ENCODE measurements around the gene ERAL1.
"Not testable (repeated sequence)": the region's sequence is repeated elsewhere in the genome, so short reads cannot be mapped to it uniquely, and the experiment has no call there.

ERAL1 gene

GRCh38 chr17:28843816-28844148 lies 11.0 kb upstream of the ERAL1 start:
- no peaks in the 10 kb centered on the region for H3K27me3 ChIP-seq (replicated peaks)
- no peak for TF ChIP-seq CTCF (IDR thresholded peaks at IDR 0.05; ENCODE audit: low read depth, low read length, missing control alignments)
- in situ Hi-C loops (cut with HindIII; ENCODE audit: low pct_ligation_motif_present, low sequenced_read_pairs) = no loop called here
- no peak overlapping the region for H3K27ac ChIP-seq
- H3K4me3 ChIP-seq (ENCODE audit: low read depth, low read length) = no peak overlapping the region
- no peaks in the 10 kb centered on the region for H3K36me3 ChIP-seq (replicated peaks)
- DNase-seq = no peak

GRCh38 chr17:28846231-28846630 lies 8.6 kb upstream of the ERAL1 start:
- DNase-seq = no peak
- Histone ChIP-seq H3K27me3 (replicated peaks) (no peaks in the 10 kb centered on the region), H3K27ac (no peak overlapping the region), H3K36me3 (replicated peaks) (no peaks in the 10 kb centered on the region), H3K4me3 (ENCODE audit: low read depth, low read length) (no peak overlapping the region)
- in situ Hi-C loops (cut with HindIII; ENCODE audit: low pct_ligation_motif_present, low sequenced_read_pairs) = no loop called here
- no peak for TF ChIP-seq CTCF (IDR thresholded peaks at IDR 0.05; ENCODE audit: low read depth, low read length, missing control alignments)

- H3K27me3 ChIP-seq (replicated peaks); H3K4me3 ChIP-seq (ENCODE audit: low read depth, low read length); H3K27ac ChIP-seq; in situ Hi-C loops (cut with HindIII; ENCODE audit: low pct_ligation_motif_present, low sequenced_read_pairs); H3K36me3 ChIP-seq (replicated peaks); DNase-seq: not testable (repeated sequence)
These were observed 8.1 kb upstream of the ERAL1 start for GRCh38 chr17:28846699-28847098.

- H3K27ac ChIP-seq; DNase-seq; in situ Hi-C loops (cut with HindIII; ENCODE audit: low pct_ligation_motif_present, low sequenced_read_pairs); H3K27me3 ChIP-seq (replicated peaks); H3K4me3 ChIP-seq (ENCODE audit: low read depth, low read length); H3K36me3 ChIP-seq (replicated peaks): not testable (repeated sequence)
- peak; percentile 46 for TF ChIP-seq CTCF (IDR thresholded peaks at IDR 0.05; ENCODE audit: low read depth, low read length, missing control alignments)
These were observed 6.1 kb upstream of the ERAL1 start for GRCh38 chr17:28848667-28849066.

- no peak overlapping the region for H3K4me3 ChIP-seq (ENCODE audit: low read depth, low read length)
- no peak for DNase-seq
- in situ Hi-C loops (cut with HindIII; ENCODE audit: low pct_ligation_motif_present, low sequenced_read_pairs) = no loop called here
- H3K27ac ChIP-seq = no peak overlapping the region
- TF ChIP-seq CTCF (IDR thresholded peaks at IDR 0.05; ENCODE audit: low read depth, low read length, missing control alignments) = no peak
- no peaks in the 10 kb centered on the region for H3K36me3 ChIP-seq (replicated peaks)
- no peaks in the 10 kb centered on the region for H3K27me3 ChIP-seq (replicated peaks)
These were observed 5.5 kb upstream of the ERAL1 start for GRCh38 chr17:28849281-28849680.

GRCh38 chr17:28853295-28853694 lies 1.5 kb upstream of the ERAL1 start:
- Histone ChIP-seq H3K27ac (no peak overlapping the region), H3K36me3 (replicated peaks) (peaks cover 10% of the 10 kb centered on the region), H3K4me3 (ENCODE audit: low read depth, low read length) (no peak overlapping the region), H3K27me3 (replicated peaks) (no peaks in the 10 kb centered on the region)
- no peak for DNase-seq
- no peak for TF ChIP-seq CTCF (IDR thresholded peaks at IDR 0.05; ENCODE audit: low read depth, low read length, missing control alignments)
- in situ Hi-C loops (cut with HindIII; ENCODE audit: low pct_ligation_motif_present, low sequenced_read_pairs) = no loop called here
